T-helper 2 cell treated with Interferon-gamma antibody and Interleukin-4, amounts not matched to agents 100 ng/mL and 5 ng/mL, for 36 hours (primary cell): ENCODE data around the gene CEP350. TPM values are rescaled to one million over a fixed set of nuclear protein-coding genes. Genes with fewer than 3 reads are reported as not detected.
"Not testable (repeated sequence)": the region's sequence is repeated elsewhere in the genome, so short reads cannot be mapped to it uniquely, and the experiment has no call there.

Source experiments
- intact Hi-C: fragments of 100-400 bp; cut with micrococcal nuclease; formaldehyde crosslinking; loops from one replicate; pipeline ENCODE4 v1.15.1; 2023
- total RNA-seq: library from RNA; stranded (reverse); gene quantifications from 2 replicates; pipeline ENCODE4 v1.2.3, GENCODE V29; 2022

The CEP350 gene
- total RNA-seq, 1 donor from 2014 or later, result 51.2 TPM

DNA sequence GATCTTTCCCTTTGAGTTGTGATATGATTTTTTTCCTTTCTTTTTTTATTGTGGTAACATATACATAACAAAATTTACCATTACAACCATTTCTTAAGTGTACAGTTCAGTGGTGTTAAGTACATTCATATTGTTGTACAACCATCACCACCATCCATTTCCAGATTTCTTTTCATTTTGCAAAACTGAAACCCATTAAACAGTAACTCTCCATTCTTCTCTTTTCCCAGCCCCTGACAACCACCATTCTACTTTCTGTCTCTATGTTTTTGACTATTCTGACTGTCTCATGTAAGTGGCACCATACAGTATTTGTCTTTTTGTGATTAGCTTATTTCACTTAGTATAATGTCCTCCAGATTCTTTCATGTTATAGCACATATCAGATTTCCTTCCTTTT is 30.3 kb downstream of the CEP350 start:
- intact Hi-C loops, result no loop called here

DNA sequence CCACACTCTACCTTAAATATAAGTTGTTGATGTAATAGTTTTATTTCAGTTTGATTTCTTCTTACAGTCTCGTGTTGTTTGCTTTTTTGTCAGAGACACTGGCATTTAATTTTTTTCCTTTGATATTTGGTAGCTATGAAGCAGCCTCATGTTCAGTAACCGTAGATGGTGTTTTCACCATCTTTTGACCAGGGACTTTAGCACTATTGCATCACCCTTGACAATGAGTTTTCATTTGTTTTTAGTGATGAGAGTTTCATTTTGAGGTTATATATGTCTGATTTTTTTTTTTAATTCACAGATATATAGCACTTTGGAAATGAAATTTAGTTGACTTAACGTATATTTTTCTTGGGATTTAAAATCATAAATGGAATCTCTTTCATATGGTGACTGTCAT is 36.2 kb downstream of the CEP350 start:
- intact Hi-C loops, result no loop called here

DNA sequence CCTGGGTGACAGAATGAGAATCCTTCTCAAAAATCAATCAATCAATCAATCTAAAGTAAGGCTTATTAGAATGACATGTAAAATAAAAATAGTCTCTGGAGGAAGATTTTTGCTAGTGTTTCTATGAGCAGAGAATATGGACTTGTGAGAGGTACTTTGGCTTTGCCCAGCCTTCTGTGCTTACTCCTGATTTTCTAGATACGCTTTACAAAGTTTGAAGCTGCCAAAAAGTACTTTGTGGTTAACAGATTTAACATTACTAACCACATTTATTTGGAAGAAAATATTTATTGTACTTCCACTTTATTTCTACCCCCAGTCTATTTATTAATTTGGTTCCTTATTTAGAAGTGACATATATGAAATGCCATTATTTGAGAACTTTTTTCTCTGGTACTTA is 41.0 kb downstream of the CEP350 start:
- intact Hi-C loops, result no loop called here

DNA sequence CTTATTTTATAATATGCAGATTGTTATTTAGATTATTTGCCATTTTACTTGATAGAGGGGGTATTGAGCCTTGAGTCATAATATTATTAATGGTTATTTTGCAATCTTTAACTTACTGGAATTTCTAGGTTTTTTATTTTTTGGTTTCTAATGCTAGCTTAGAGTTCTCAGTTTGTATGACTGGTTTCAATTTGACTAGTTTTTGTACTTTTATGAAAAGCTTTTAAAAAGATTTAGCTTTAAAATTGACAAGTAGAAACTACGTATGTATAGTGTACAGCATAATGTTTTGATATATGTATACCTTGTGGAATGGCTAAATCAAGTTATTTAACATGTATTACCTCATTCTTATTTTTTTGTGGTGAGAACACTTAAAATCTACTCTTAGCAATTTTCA is 41.5 kb downstream of the CEP350 start:
- intact Hi-C loops, result no loop called here

DNA sequence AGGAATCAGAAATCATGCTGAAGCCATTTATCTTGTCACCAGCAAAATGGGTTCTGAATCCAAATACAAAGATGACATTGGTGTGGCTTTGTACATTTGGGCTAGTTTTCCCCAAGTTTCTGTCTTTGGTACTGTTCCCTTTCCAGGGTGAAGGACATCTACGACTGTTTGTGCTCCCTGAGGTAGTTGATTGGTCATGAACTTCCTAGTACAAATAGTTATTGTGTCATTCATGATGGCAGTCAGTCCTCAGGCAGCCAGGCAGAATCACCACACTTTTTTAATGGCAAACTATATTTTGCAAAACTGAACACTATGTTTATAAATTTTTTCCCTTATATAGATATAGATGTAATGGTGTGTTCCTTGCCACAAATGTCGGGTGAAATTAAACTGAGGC is 46.0 kb downstream of the CEP350 start:
- intact Hi-C loops, result no loop called here

DNA sequence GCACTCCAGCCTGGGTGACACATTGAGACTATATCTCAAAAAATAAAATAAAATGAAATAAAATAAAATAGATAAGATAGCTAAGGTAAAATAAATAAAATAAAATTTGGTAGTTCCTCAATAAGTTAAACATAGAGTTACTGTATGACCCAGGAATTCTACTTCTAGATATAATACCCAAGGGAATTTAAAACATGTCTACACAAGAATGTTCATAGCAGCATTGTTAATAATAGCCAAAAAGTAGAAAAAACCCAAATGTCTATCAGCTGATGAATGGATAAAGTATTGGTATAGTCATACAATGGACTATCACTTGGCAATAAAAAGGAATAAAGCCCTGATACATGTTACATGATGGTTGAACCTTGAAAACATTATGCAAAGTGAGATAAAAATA is 47.8 kb downstream of the CEP350 start:
- intact Hi-C loops, result no loop called here

DNA sequence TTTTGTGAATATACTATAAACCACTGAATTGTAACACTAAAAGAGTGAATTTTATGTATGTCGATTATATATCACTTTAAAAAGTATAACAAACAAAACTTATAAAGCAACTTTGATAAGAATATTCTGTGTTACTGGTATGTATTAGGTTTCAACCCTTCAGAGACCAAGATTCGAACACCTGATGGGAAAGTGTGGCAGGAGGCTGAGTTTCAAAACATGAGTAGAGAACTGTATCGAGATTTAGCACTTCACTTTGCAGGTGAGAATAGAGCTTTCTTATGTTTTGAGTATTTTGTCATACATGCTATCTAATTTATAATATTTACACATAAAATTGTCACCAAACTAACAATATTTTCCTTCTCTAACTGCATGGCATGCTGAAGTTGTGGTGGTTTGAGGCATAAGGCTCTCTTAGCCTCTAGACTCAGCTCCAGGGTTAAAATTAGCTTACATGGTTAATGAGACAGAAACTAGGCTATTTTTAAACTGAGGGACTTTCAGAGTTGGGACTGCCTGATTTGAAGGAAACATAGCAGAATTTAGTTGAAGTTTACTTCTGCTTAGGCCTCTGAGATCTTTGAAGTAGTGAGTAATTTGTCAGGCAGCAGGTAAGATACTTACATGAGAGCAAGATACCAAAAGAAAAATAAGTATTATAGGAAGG is 48.6 kb downstream of the CEP350 start:
- intact Hi-C loops, result no loop called here

DNA sequence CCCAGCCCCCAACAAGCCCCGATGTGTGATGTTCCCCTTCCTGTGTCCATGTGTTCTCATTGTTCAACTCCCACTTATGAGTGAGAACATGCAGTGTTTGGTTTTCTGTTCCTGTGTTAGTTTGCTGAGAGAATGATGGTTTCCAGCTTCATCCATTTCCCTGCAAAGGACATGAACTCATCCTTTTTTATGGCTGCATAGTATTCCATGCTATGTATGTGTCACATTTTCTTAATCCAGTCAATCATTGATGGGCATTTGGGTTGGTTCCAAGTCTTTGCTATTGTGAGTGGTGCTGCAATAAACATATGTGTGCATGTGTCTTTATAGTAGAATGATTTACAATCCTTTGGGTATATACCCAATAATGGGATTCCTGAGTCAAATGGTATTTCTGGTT is 52.2 kb downstream of the CEP350 start:
- intact Hi-C loops, result not testable (repeated sequence)

DNA sequence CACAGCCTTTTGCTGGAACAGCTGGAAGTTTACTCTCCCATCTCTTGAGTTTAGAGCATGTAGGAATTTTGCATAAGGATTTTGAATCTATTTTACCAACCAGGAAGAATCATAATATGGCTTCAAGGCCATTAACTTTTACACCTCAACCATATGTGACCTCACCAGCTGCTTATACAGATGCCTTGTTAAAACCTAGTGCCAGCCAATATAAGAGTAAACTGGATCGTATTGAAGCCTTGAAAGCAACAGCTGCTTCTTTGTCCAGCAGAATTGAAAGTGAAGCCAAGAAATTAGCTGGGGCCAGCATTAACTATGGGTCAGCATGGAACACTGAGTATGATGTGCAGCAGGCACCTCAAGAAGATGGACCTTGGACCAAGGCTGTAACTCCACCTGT is 65.4 kb downstream of the CEP350 start:
- intact Hi-C loops, result loop anchor here (10.0 kb wide), 1 partner anchor 155 kb away; no protein-coding TSS in a partner anchor

DNA sequence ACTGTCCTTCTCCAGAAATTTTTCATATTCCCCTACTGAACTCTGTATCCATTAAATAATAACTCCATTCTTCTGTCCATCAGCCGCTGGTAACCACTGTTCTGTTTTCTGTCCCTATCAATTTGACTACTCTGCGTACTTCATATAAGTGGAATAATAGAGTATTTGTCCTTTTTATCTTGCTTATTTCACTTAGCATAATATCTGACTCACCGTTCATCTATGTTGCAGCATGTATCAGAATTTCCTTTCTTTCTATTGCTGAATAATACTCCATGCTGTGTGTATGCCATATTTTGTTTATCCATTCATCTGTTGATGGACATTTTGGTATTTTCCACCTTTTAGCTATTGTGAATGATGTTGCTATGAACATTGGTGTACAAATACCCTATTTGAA is 71.9 kb downstream of the CEP350 start:
- intact Hi-C loops, result loop anchor here (10.0 kb wide), 1 partner anchor 162 kb away; no protein-coding TSS in a partner anchor

DNA sequence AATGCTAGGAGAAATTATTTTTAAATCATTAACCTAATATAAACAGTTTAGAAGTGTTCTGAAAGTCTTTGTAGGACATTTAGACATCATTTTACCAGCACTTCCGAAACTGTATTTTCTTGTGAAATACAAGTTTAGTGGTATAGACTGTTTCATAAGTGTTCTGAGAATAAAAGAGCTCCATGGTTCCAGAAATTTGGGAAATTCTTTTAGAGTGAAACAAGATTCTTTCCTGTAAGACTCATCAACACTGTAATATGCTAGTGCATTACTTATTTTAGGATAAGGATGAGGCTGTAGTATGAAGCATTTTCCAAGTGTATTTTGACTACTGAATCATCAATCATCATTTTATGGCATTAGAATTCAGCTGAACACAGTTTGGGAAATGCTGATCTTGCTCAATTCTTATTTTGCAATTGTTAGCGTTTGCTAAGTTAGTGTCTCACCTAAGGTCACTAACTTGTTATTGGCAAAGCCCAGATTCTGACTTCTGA is 73.4 kb downstream of the CEP350 start:
- intact Hi-C loops, result loop anchor here (10.0 kb wide), 1 partner anchor 163 kb away; no protein-coding TSS in a partner anchor

DNA sequence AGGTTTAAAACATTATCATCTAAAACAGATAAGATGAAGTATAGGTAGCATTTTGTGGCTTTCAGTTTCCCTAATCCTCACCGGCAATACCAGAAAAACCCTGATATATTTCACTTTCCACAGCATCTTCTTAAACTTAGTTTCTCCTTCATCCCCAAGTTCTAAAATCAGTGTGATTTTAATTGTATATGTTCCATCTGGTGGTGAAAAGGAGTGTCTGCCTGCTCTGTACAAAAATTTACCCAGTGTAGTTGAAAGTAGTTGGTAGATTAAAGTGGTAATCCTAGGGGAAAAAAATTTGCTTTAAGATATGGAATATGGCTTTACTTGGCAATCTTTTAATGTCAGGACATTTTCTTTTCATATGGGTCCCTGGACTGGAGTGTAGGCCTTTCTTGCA is 74.3 kb downstream of the CEP350 start:
- intact Hi-C loops, result loop anchor here (10.0 kb wide), 1 partner anchor 164 kb away; no protein-coding TSS in a partner anchor

DNA sequence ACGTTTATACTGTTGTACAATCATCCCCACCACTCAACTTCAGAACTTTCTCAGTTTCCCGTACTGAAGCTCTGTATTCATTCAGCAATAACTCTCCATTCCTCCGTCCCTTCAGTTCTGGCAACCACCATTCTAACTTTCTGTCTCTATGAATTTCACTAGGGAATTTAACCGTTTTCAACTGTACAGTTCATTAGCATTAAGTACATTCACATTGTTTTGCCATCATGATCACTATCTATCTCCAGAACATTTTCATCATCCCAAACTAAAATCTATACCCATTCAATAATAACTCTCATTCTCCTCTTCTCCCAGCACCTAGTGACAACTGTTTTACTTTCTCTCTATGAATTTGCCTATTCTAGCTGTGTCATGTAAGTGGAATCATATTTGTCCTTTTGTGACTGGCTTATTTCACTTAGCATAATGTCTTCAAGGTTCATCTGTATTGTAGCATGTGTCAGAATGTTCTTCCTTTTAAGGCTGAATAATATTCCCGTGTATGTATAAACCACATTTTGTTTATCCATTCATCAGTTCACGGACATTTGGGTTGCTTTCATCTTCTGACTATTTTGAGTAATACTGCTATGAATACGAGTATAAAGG is 75.0 kb downstream of the CEP350 start:
- intact Hi-C loops, result loop anchor here (10.0 kb wide), 1 partner anchor 165 kb away; no protein-coding TSS in a partner anchor

DNA sequence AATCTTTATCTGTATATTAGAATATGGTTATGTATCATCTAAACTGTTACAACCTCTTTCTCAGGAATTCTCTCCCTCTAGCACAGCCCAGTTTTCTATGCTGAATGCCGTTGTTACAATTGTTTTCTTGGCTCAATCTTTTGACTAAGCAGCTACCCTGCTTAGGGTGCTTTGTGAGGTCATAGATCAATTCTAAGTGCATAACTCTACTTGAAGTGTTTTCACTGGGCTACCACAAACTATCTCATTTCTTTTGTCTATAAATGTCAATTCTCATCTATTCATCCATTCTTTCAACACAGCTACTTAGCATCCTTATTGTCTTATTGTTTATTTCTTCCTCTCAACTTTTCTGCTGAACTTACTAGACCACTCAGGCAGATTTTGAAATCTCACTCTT is 77.1 kb downstream of the CEP350 start:
- intact Hi-C loops, result no loop called here

DNA sequence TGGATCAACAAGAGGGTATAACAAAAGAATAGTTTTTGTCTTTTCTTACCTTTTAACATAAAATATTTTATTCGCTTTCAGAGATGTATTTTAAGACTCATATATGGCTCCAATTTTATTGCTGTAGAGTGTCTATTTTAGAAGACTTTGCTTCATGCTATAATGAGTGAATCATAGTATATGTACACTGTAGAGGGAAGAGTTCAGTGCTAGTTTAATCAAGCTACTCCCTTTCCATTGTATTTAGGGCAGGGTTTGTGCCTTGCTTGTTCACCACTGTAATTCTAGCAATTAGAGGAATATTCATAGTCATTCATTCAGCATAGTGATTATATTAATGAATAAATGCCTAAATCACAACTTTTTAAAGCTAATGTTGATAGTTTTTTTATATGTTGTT is 78.8 kb downstream of the CEP350 start:
- intact Hi-C loops, result no loop called here

DNA sequence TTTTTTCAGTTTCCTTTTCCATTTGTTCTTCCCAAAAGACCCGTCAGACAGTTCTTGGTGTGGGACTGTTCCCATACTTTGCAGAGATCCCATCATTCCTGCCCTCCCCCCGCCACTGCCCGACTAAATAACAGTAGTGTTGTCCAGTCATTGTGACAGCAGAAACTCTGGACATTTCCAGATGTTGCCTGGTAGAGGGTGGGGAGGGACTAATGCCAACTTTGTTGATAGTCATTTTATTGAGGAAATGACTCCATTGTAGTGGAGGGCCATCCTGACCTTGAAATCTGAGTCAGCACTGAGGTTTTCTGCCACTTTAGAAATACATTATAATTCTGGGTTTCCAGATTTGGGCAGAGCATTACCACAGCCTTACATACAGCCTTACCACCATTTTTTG is 85.4 kb downstream of the CEP350 start:
- intact Hi-C loops, result no loop called here

DNA sequence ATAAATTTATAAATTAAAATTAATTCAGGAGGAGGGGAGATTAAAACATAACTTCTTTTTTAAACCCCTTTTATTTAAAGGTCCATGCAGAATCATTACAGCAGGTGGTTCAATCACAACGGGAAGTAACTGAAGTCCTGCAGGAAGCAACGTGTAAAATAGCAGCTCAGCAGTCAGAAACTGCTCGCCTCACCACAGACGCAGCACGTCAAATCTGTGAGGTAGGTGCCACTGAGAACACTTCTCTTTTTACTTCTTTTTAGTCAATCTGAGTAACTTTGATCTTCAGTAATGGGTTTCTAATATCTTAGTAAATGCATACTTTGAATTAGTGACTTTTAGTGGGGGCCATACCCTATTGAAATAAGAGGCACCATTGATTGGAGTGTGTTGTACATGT is 87.0 kb downstream of the CEP350 start:
- intact Hi-C loops, result no loop called here

DNA sequence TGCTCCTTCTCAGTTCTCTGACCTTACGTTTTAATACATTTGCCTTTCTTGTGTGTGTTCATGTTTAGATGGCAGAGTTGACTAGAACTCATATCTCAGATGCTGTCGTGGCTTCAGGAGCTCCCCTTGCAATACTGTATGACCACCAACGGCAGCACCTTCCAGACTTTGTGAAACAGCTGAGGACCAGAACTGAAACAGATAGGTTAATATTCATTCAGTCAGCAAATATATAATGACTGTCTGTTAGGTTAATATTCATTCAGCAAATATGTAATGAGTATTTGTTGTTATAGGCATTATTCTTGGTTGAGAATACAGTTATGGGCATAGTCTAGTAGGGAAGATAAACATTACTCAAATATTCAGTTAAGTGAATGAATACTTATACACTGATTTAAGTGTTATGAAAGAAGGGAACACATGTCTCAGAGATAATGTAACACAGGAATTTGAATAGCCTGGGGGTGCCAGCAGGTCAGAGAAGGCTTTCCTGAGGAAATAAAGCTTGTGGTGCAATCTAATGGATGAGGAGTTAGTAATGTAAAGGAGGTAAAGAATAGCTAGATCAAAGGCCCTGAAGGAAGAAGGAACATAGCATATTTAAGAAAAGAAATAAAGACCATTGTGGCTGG is 88.5 kb downstream of the CEP350 start:
- intact Hi-C loops, result no loop called here

DNA sequence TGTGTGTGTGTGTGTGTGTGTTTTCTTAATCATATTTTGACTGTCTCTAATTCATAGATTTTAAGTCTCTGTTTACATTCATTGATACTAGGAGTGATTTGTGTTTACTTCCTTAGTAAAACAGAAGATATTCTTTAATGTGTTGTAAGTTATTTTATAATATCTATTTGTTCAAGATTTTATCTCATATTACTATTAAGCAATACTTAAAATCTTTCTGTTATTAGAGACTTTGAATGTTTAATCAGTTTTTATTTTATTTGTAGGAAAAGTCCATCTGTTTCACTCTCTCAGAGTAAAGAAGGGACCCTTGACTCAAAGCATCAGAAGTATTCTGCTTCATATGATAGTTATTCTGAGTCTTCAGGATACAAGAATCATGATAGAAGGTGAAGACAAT is 89.2 kb downstream of the CEP350 start:
- intact Hi-C loops, result no loop called here

DNA sequence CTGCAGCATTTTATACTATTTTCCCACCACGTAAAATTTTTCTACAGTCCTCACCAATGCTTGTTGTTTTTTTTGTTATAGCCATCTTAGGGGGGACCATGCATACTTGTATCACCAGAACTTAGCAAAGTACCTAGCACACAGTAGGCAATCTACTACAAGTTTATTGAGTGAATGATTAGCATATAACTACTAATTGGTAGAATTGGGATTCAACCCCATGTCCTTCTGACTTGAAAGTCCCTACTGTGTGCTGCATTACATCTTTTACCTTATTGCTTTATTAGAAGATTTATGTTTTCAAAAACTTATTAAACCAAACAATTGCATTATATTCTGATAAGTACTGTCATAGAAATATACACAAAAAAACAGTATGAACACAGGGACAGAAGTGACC is 92.1 kb downstream of the CEP350 start:
- intact Hi-C loops, result no loop called here

DNA sequence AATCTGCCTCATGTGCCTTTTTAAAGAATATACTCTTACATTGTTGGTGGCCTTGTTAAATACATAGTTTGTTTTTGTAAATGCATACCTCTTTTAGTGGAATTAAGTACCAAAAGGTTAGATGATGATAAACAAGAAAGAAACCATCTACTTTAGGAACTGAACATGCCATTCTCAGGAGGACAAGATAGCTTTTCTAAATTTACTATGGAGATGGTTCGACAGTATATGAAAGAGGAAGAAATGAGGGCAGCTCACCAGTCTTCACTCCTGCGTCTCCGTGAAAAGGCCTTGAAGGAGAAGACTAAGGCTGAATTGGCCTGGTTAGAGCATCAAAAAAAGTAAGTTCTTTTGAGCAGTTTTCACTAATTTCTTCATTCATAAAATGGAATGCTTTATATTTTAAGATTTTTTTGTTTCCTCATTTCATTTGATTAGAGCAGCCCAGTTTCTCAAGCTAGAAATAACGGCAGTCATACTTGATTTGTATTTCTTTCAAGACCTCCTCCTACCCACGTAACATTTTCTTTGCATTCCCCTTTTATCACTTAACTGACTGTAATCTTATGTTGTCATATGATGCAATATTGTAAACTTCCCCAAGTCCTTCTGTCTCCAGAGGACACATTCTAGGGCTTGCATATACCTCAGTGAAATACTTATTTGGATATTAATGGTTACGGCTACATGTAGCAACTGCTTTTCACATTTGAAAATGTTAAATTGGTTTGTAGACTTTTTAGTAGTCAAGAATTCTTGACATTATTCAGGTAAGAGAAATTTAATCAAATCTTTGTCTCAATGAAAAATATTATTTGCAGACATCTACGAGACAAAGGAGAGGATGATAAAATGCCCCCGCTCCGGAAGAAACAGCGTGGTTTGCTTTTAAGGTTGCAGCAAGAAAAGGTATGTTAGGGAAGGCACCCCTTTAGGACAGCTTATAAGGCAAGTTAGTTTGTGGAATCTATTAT is 99.3 kb downstream of the CEP350 start:
- intact Hi-C loops, result no loop called here
